ENCODE results near the gene MAPKBP1. TPM values are rescaled to one million over a fixed set of nuclear protein-coding genes. Genes with fewer than 3 reads are reported as not detected.

Gene MAPKBP1, protein sequence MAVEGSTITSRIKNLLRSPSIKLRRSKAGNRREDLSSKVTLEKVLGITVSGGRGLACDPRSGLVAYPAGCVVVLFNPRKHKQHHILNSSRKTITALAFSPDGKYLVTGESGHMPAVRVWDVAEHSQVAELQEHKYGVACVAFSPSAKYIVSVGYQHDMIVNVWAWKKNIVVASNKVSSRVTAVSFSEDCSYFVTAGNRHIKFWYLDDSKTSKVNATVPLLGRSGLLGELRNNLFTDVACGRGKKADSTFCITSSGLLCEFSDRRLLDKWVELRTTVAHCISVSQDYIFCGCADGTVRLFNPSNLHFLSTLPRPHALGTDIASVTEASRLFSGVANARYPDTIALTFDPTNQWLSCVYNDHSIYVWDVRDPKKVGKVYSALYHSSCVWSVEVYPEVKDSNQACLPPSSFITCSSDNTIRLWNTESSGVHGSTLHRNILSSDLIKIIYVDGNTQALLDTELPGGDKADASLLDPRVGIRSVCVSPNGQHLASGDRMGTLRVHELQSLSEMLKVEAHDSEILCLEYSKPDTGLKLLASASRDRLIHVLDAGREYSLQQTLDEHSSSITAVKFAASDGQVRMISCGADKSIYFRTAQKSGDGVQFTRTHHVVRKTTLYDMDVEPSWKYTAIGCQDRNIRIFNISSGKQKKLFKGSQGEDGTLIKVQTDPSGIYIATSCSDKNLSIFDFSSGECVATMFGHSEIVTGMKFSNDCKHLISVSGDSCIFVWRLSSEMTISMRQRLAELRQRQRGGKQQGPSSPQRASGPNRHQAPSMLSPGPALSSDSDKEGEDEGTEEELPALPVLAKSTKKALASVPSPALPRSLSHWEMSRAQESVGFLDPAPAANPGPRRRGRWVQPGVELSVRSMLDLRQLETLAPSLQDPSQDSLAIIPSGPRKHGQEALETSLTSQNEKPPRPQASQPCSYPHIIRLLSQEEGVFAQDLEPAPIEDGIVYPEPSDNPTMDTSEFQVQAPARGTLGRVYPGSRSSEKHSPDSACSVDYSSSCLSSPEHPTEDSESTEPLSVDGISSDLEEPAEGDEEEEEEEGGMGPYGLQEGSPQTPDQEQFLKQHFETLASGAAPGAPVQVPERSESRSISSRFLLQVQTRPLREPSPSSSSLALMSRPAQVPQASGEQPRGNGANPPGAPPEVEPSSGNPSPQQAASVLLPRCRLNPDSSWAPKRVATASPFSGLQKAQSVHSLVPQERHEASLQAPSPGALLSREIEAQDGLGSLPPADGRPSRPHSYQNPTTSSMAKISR (N-terminal part only)
- 3.4 to 5.0 TPM (median 4.3 TPM) in 5 replicates for total RNA-seq (2022; extraction: Qiagen RNA extraction)

DNA sequence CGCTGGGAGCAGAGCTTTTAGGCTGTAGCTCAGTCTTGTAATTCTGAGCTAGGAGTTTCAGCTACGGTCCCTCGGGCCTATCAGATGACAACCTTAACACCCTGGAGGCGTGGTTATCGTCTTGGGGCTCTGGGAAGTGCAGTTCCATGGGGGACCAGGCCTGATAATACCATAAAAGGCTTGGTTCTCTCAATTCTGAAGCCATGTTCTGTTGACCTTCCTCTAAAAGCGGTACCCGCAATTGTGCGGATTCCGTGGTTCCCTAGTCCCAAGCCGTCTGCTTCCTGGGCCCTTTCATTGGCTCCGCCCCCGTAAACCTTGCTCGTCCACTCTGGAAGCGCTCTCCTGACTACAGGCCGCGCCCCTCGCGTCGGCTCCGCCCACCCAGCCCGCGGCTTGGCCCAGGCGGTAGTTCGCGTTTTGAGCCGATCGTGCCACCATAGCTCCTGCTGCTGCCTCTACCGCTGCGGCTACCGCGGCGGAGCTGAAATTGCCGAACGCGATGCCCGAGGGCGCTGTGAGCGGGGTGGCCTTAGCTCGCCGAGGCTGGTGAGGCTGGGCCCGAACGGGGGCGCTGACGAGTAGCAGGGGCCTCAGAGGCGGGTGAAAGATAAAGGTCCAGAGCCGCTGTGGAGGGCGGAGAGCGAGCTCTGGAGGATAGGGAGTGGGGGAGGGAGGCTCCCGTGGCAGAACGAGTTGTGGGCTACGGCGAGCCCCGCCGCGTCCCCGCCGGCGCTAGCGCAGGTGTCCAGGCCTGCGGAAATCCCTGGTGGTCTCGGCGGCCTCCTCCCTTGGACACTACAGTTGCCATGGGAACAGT, at the start of gene MAPKBP1:
Gene MAPKBP1 (plus strand): TSS at position 423 of the 820 bp plus-strand sequence. CDS start 792 bp downstream, outside the sequence.

DNA sequence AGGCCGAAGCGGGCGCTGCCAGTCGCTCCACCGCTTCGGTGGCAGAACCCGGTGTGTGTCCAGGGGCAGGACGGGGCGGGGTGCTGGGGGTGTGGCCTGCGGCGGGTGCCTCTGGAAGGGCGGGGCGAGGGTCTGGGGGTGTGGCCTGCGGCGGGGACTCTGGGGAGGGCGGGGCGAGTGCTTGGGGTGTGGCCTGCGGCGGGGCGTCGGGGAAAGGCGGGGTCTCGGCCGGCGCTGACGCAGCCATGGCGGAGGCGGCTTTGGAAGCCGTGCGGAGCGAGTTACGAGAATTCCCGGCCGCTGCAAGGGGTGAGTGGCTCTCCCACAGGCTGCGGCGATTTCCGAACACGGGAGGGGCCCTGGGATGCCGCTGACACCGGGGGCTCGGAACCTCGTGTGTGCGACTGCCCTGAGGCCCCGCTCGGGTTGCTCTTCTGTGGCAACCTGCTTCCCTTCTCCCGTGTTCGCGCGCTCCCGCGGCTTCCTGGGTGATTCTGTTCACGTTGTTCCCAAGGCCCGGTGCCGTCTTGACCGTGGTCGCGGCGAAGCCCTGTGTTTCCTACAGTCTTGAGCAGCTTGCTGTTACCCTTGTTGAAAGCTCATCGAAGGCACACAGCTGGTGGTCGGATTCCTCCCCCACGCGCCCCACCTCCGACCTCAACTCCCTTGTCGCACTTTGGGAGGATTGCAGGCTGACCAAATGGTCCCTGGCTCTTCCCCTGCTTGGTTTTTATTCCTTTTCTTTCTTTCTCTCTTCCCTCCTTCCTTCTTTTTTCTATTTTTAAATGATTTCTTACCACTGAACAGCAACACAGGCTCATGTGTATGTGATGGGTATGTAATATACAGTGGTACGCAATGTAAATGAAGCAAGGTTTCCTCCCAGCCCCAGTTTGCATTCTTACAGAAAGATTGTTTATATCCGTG, 53.9 kb downstream of the MAPKBP1 start, which contains the start of gene JMJD7:
Gene JMJD7 (plus strand): TSS at position 213 of the 927 bp plus-strand sequence. CDS start 33 bp downstream, at position 246.

DNA sequence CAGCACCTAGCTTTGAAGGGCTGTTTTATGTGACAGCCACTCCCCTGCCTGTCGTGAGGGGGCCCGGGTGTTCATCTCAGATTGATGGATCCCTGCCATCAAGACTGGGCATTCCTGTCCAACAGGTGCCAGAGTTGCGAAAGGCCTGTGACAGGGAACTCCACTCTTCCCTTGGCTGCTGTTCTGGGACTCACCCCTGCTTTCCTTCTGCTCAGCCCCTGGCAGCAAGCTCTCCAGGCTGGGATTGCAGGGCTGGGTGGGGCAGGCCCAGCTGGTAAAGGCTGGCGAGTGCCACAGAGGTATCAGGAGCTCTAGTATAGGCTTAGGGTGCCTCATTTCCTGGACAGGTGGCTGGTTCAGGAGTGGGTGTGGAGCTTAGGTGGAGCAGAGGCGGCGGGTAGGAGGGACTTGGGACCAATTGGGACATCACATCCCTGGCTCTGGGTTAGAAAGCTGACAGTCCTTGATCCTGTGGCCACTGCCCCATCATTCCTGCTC, 64.2 kb downstream of the MAPKBP1 start, which contains the start of gene PLA2G4B:
Gene PLA2G4B (plus strand): TSS at position 448 of the 498 bp plus-strand sequence. CDS start 67 bp downstream, outside the sequence.

Other genes starting within 250 kb of the MAPKBP1 start
- 10.7 to 14.3 TPM (median 12.9 TPM) in 5 replicates for gene RPAP1, start 230.2 kb upstream of the MAPKBP1 start, total RNA-seq (2022; extraction: Qiagen RNA extraction)
- 16.6 to 18.4 TPM (median 16.8 TPM) in 5 replicates for gene TYRO3, start 215.3 kb upstream of the MAPKBP1 start, total RNA-seq (2022; extraction: Qiagen RNA extraction)
- 5.8 to 9.8 TPM (median 6.5 TPM) in 5 replicates for gene MGA, start 114.1 kb upstream of the MAPKBP1 start, total RNA-seq (2022; extraction: Qiagen RNA extraction)
- gene JMJD7, start 53.6 kb downstream of the MAPKBP1 start, total RNA-seq (2022; extraction: Qiagen RNA extraction) = 3.2 to 4.6 TPM (median 3.4 TPM) in 5 replicates
- gene PLA2G4B, start 64.4 kb downstream of the MAPKBP1 start, total RNA-seq (2022; extraction: Qiagen RNA extraction) = 0.90 to 2.6 TPM (median 1.6 TPM) in 5 replicates
- 0.08 to 0.23 TPM (median 0.17 TPM) in 5 replicates for gene SPTBN5, start 119.6 kb downstream of the MAPKBP1 start, total RNA-seq (2022; extraction: Qiagen RNA extraction)
- gene EHD4, start 198.1 kb downstream of the MAPKBP1 start, total RNA-seq (2022; extraction: Qiagen RNA extraction) = 10.0 to 13.0 TPM (median 11.7 TPM) in 5 replicates
- 0.03 TPM in 1 of 5 replicates, not detected in the others for gene PLA2G4E, start 246.6 kb downstream of the MAPKBP1 start, total RNA-seq (2022; extraction: Qiagen RNA extraction)

Measured in A549 treated with Hydrocortisone at 1 μM for 4 hours (cell line).